Activated naive CD4-positive, alpha-beta T cell treated with anti-CD3 and anti-CD28 coated beads, Interleukin-2, amount 50 U/mL, for 24 hours (primary cell): Measurements from ENCODE around the gene RHBG.

Source experiments
- H3K27ac Mint-ChIP-seq: one replicate; pipeline ENCODE4 v1.8.0; 2021; ENCODE audit warnings: mild to moderate bottlenecking, mixed read lengths
- H3K27me3 Mint-ChIP-seq: one replicate; pipeline ENCODE4 v1.8.0; 2021; ENCODE audit warnings: mixed read lengths
- H3K36me3 Mint-ChIP-seq: one replicate; pipeline ENCODE4 v1.8.0; 2021; ENCODE audit warnings: mixed read lengths
- H3K4me1 Mint-ChIP-seq: one replicate; pipeline ENCODE4 v1.8.0; 2021; ENCODE audit warnings: mixed read lengths
- H3K4me3 Mint-ChIP-seq: one replicate; pipeline ENCODE4 v1.8.0; 2021; ENCODE audit warnings: mild to moderate bottlenecking, mixed read lengths
- H3K9me3 Mint-ChIP-seq: one replicate; pipeline ENCODE4 v1.8.0; 2021; ENCODE audit warnings: mixed read lengths

RHBG gene

DNA sequence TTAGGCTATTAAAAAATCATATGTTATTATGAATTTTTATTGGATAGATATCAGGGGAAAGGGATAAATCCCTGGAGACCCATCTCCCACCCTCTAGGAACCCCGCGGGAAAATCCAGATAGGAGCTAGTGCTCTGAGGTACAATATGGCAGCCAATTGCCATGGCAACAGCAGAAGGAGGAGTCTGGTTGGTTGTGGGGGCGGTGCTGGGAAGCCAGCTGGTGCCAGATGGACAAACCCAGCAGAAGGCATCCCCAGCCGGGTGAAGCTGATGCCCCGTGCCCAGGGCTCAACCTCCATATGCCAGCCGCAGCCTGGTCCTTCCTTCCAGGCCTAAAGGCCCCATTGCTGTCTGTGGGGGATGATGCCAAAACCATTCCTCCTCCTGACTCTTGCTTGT, 38.3 kb downstream of the RHBG start:
- Mint-ChIP-seq H3K36me3 (no peaks in the 10 kb centered on the region), H3K27ac (no peak overlapping the region), H3K9me3 (no peaks in the 10 kb centered on the region), H3K27me3 (peaks cover 32% of the 10 kb centered on the region), H3K4me3 (no peak overlapping the region), H3K4me1 (no peaks in the 10 kb centered on the region)

DNA sequence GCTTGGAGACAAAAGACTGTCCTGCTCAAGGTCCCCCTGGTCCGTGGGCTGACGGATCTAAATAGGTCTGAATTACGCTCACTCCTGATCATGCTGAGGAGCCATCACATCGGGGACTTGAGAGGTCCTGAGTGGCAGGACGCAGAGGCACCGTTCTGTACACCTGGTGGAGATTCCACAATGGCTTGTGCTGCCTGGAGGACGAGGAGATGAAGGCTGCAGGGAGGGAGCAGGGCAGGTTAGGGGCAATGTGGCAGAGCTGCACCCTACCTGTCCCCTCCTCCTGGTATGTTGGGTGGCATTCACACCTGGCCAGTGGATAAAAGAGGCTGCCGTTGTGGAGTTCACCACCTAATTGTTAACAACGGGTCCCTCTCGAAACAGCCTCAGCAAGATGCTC, 38.7 kb downstream of the RHBG start:
- no peaks in the 10 kb centered on the region for H3K9me3 Mint-ChIP-seq

GRCh38 chr1:156409439-156409838, 40.4 kb downstream of the RHBG start:
- peaks cover 36% of the 10 kb centered on the region for H3K27me3 Mint-ChIP-seq
- no peak overlapping the region for H3K4me3 Mint-ChIP-seq
- H3K36me3 Mint-ChIP-seq = no peaks in the 10 kb centered on the region
- no peaks in the 10 kb centered on the region for H3K4me1 Mint-ChIP-seq
- no peaks in the 10 kb centered on the region for H3K9me3 Mint-ChIP-seq
- no peak overlapping the region for H3K27ac Mint-ChIP-seq

More for the DNA sequence above, 38.7 kb downstream of the RHBG start:
- H3K27ac Mint-ChIP-seq = no peak overlapping the region
- no peaks in the 10 kb centered on the region for H3K4me1 Mint-ChIP-seq
- H3K27me3 Mint-ChIP-seq = peaks cover 31% of the 10 kb centered on the region
- no peaks in the 10 kb centered on the region for H3K36me3 Mint-ChIP-seq
- no peak overlapping the region for H3K4me3 Mint-ChIP-seq

- no peak overlapping the region for H3K4me3 Mint-ChIP-seq
- H3K36me3 Mint-ChIP-seq = no peaks in the 10 kb centered on the region
- H3K27ac Mint-ChIP-seq = no peak overlapping the region
- H3K9me3 Mint-ChIP-seq = no peaks in the 10 kb centered on the region
- peaks cover 41% of the 10 kb centered on the region for H3K27me3 Mint-ChIP-seq
- no peaks in the 10 kb centered on the region for H3K4me1 Mint-ChIP-seq
Measured at GRCh38 chr1:156410238-156410637, 41.2 kb downstream of the RHBG start.

DNA sequence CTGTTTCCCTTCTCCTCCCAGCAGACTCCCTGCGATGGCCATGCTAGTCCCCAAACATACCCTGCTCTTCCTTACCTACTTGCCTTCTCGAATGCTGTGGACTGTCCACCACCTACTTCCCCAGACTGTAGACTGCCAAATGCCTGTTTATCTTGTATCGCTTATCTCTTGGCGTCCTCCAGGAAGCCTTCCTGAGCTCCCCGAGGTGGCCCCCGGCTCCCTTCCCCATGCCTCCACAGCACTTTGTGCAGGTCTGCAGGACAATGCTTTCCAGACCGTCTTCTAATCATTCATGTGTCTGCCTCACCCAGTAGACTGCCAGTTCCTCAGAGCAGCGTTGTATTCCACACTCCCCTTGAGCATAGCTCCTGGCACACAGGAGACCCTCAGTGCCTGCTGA, 41.7 kb downstream of the RHBG start:
- Mint-ChIP-seq H3K27ac (peak overlapping the region; percentile 3), H3K4me3 (no peak overlapping the region)

GRCh38 chr1:156412653-156413321, 43.8 kb downstream of the RHBG start:
- Mint-ChIP-seq H3K4me3 (no peak overlapping the region), H3K36me3 (no peaks in the 10 kb centered on the region), H3K27me3 (peaks cover 44% of the 10 kb centered on the region), H3K27ac (no peak overlapping the region), H3K9me3 (no peaks in the 10 kb centered on the region), H3K4me1 (no peaks in the 10 kb centered on the region)

More for the DNA sequence above, 41.7 kb downstream of the RHBG start:
- peaks cover 41% of the 10 kb centered on the region for H3K27me3 Mint-ChIP-seq
- H3K36me3 Mint-ChIP-seq = no peaks in the 10 kb centered on the region
- no peaks in the 10 kb centered on the region for H3K9me3 Mint-ChIP-seq
- no peaks in the 10 kb centered on the region for H3K4me1 Mint-ChIP-seq

DNA sequence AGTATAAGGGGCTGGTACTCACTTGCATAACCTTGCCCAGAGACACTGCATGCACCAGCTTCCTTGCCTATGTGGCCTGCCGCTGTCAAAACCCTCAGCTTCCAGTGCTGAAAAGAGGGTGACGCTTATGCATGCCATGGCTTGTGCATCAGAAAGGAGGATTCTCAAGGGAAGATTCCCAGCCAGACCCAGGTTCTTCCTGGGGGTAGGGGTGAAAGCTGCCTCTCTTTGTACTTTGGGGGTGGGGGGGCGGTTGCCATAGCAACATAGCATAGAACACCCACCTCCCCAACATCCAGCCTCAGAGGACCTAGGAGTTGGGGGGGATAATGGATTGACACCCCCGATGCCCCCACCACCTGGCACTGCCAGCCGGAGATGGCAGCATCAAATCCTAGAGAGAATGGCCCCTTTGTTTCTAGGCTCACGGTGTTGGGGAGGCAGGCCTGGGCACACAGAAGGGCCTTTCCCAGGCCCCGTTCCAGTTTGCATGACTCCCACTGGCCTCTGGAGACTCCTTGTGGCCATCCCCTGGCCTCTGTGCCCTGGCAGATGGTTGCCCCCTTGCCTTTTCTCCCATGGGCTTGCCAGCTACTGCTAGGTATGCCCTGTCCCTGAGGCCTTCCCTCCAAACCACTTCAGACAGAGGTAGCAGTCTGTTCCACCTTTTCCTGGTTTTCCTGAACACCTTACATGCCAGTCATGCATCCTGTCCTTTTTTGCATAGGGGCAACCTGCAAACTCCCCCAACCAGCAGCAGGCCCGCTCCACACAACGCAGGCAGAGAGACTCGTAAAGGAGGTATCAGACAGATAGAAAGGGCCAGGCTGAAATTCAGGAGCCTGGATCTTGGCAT, 44.6 kb downstream of the RHBG start:
- Mint-ChIP-seq H3K36me3 (no peaks in the 10 kb centered on the region), H3K27me3 (peaks cover 44% of the 10 kb centered on the region), H3K4me3 (no peak overlapping the region), H3K27ac (peak overlapping the region; percentile 9), H3K9me3 (no peaks in the 10 kb centered on the region), H3K4me1 (no peaks in the 10 kb centered on the region)

DNA sequence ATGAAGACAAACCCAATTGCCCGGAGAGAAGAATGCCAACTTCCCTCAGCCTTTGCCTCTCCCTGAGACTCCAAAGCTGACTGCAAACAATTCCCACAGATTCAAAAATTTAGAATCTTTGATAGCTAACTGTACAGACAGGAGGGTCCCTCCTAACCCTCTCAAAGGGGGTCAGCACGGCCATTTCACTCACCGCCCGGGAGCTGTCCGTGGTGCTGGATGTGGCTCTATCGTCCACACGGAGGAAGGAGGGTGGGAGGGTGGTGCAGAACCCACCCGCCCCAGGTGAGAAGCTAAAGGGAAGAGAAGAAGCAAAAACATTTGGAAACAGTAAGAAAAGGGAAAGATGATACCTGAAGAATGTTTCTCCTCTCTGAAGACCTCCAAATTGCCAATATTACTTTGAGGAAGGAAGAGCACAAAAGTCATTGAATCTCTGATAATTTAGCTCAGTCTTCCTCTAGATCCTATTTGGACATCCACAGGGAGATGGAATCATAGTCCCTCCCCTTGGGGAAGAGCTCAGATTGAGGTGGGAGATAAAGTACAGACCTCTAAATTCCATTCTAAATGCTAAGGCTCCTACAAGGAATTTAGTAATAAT, 45.6 kb downstream of the RHBG start:
- no peaks in the 10 kb centered on the region for H3K9me3 Mint-ChIP-seq
- peaks cover 49% of the 10 kb centered on the region for H3K27me3 Mint-ChIP-seq
- no peak overlapping the region for H3K4me3 Mint-ChIP-seq
- H3K27ac Mint-ChIP-seq = no peak overlapping the region
- H3K4me1 Mint-ChIP-seq = no peaks in the 10 kb centered on the region
- no peaks in the 10 kb centered on the region for H3K36me3 Mint-ChIP-seq

DNA sequence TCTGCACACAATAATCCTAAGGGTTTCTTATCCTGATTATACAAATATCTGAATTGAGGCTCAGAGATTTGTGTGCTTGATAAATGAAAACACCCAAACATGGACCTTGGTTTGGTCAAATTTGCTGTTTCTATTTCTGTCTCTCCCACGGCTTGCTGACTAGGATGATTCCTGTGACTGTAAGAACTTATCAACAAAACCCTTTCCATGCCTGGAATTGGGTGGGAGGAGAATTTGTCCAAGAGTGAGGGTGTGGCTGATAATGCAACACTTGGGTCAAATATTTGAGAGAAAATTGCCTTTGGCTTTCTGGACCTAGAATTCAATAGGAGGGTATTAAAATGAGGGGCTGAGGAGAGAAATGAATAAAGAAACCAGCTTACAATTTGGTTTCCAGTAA, 48.0 kb downstream of the RHBG start:
- H3K27me3 Mint-ChIP-seq = peaks cover 48% of the 10 kb centered on the region
- peaks cover 4% of the 10 kb centered on the region for H3K36me3 Mint-ChIP-seq
- H3K27ac Mint-ChIP-seq = no peak overlapping the region
- H3K4me3 Mint-ChIP-seq = no peak overlapping the region
- H3K4me1 Mint-ChIP-seq = peaks cover 12% of the 10 kb centered on the region
- H3K9me3 Mint-ChIP-seq = no peaks in the 10 kb centered on the region

DNA sequence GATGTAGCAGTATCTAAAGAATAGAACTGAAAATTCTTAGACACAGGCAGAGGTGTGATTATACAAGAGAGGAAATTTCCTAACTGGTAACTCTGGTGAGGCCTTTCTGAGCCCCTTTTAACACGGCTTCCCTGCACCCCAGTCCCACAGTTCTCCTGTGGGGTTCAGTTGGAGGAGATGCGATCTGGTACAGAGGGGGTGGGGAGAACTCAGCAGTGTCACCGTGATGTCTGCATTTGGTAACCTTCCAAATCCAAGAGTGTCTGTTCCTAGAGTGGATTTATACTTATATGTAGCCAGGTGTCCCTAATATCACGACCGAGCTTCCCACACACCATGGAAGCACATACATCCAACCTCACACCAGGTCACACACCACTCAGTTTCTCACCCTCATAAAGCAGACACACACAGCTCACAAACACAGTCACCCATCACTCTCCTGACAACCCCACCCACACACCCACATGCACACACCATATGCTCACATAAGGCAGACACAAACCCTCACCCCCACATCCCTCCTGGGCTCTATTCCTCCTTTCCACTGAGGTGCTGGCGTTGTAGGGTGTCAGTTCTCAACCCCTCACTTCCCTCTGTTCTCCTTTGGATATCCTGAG, 48.5 kb downstream of the RHBG start:
- peaks cover 14% of the 10 kb centered on the region for H3K4me1 Mint-ChIP-seq
- H3K27ac Mint-ChIP-seq = no peak overlapping the region
- peaks cover 4% of the 10 kb centered on the region for H3K36me3 Mint-ChIP-seq
- peaks cover 52% of the 10 kb centered on the region for H3K27me3 Mint-ChIP-seq
- no peak overlapping the region for H3K4me3 Mint-ChIP-seq
- no peaks in the 10 kb centered on the region for H3K9me3 Mint-ChIP-seq

DNA sequence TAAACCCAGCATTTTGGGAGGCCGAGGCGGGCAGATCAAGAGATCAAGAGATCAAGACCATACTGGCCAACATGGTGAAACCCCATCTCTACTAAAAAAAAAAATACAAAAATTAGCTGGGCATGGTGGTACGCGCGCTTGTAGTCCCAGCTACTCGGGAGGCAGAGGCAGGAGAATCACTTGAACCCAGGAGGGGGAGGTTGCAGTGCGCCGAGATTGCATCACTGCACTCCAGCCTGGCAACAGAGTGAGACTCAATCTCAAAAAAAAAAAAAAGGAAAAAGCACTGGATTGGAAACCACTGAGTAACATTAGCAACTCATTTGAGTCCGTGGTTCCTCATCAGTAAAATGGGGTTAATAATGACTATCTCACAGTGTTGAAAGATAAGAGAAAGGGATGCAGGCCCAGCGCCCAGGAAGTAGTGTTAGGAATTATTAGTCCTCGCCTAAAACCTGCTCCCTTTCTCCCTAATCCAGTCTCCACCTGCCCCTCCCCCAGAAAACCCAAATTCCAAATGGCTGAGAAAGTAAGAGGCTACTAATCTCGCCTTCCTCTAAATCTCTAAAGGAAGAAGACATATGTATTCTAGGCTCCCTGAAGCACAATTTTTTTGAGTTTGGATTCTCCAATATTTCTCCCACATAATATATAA, 49.5 kb downstream of the RHBG start:
- peaks cover 62% of the 10 kb centered on the region for H3K27me3 Mint-ChIP-seq
- H3K4me3 Mint-ChIP-seq = no peak overlapping the region
- peaks cover 14% of the 10 kb centered on the region for H3K4me1 Mint-ChIP-seq
- no peaks in the 10 kb centered on the region for H3K9me3 Mint-ChIP-seq
- no peak overlapping the region for H3K27ac Mint-ChIP-seq
- peaks cover 4% of the 10 kb centered on the region for H3K36me3 Mint-ChIP-seq

DNA sequence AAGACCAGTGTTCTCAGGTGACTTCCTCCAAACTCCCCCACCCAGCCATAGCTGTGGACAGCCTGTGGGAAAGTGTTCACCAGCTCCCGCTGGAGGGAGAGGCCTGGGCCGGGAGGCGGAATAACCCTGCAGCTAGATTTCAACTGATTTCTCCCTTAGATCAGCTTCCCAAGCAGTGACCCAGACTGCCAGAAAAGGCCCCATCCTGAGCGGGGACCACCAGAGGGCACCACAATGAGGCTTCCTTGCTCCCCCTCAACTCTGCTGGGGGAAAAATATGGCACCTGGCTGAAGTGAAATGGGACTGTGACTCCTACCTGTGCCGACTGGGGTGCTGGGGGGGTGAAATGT, 50.8 kb downstream of the RHBG start:
- Mint-ChIP-seq H3K36me3 (peaks cover 4% of the 10 kb centered on the region), H3K9me3 (no peaks in the 10 kb centered on the region), H3K4me3 (peak overlapping the region; percentile 94), H3K4me1 (peaks cover 14% of the 10 kb centered on the region), H3K27me3 (peaks cover 65% of the 10 kb centered on the region), H3K27ac (no peak overlapping the region)

GRCh38 chr1:156420205-156421061, 51.4 kb downstream of the RHBG start:
- Mint-ChIP-seq H3K4me3 (peak overlapping the region; percentile 94), H3K9me3 (no peaks in the 10 kb centered on the region), H3K36me3 (peaks cover 4% of the 10 kb centered on the region), H3K27ac (peak overlapping the region; percentile 75), H3K4me1 (peaks cover 14% of the 10 kb centered on the region), H3K27me3 (peaks cover 66% of the 10 kb centered on the region)

- Mint-ChIP-seq H3K4me1 (peaks cover 14% of the 10 kb centered on the region), H3K27me3 (peaks cover 66% of the 10 kb centered on the region), H3K36me3 (peaks cover 4% of the 10 kb centered on the region), H3K27ac (peak overlapping the region; percentile 59), H3K4me3 (peak overlapping the region; percentile 94), H3K9me3 (no peaks in the 10 kb centered on the region)
Measured at GRCh38 chr1:156421062-156421938, 52.3 kb downstream of the RHBG start.
